Activated gamma-delta T cell treated with anti-CD3 and anti-CD28 coated beads, Interleukin-2, amount 50 U/mL, for 16 hours (primary cell): ENCODE results near the gene ZCCHC9.
"Not testable (repeated sequence)": the region's sequence is repeated elsewhere in the genome, so short reads cannot be mapped to it uniquely, and the experiment has no call there.

Experiments used
- DNase-seq: peaks from one replicate; pipeline ENCODE4 v3.0.0-alpha.2; 2020; ENCODE audit warnings: low read depth

The ZCCHC9 gene, protein sequence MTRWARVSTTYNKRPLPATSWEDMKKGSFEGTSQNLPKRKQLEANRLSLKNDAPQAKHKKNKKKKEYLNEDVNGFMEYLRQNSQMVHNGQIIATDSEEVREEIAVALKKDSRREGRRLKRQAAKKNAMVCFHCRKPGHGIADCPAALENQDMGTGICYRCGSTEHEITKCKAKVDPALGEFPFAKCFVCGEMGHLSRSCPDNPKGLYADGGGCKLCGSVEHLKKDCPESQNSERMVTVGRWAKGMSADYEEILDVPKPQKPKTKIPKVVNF

DNA sequence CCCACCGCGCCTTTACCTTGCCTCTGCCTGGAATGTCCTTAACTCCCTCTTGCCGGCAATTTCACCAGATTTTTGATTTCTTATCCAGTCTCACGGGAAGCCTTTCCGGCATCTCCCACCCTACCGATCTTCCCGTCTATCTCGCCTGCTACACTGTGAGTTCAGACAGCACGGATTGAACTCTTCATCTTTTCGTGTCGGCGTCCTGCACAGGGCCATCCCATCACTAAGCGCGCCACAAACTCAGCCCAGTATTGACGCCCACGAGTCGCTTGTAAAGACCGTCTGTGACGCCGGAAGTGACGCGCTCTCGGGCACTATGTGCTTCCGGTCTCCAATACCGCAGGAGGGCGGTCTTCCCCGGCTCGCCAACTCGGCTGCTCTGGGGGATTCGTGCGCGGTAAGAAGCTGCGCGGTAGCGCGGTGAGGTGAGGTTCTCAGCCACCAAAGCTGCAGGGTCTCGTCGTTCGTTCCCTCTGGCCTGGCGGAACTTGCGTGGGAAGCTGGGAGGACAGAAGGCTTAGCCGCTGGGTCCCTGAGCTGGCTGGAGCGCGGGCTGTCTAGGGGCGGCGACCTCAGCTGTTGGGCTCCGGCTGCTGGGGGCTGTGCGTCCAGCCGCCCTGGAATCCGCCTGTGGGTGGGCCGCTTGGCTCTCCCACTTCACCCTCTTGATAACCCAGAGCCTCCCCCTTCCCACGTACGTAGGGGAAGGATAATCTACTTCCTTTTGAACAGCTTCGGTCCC is at the start of gene ZCCHC9:
Gene ZCCHC9, plus strand, starts transcription at position 317 of the 745 bp plus-strand sequence. CDS start 3,171 bp downstream, outside the sequence.
- DNase-seq = peak; percentile 88

DNA sequence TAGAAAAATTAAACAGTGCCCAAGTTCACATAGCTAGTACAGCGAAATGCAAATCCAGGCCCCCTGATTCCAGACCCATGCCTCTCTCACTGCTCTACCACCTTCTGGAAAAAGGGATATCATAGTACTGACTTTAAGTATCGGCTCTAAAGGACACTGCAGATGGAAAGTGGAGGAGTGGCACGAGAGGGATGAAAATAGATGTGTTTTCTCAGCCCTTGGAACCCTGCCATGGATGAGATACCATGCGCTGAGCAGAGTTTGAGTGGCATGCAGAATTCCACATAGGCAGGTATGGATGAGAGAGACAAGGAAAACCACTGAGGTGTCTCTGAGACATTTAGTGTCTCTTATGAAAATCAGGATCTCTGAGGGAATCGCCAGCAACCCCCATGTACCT is 49.5 kb upstream of the ZCCHC9 start:
- DNase-seq = no peak

DNA sequence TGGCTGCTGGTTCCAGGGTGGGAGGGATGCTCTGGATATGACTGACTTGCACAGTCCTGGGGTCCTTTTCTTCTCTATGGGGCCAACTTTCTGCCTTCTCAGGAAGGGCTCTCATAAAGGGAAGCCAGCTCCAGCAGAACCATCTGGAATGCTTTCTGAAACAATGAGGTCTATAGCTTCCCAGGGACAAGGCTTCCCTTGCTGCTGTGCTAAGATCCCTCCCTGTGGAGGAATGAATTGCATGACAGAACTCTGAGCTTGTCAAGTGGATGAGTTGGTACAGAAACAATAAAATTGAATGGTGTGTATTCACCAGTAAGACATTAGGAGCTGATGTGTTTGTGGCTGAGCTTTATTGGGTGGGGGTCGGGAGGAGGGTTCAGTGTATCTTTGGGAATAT is 48.5 kb upstream of the ZCCHC9 start:
- no peak for DNase-seq

DNA sequence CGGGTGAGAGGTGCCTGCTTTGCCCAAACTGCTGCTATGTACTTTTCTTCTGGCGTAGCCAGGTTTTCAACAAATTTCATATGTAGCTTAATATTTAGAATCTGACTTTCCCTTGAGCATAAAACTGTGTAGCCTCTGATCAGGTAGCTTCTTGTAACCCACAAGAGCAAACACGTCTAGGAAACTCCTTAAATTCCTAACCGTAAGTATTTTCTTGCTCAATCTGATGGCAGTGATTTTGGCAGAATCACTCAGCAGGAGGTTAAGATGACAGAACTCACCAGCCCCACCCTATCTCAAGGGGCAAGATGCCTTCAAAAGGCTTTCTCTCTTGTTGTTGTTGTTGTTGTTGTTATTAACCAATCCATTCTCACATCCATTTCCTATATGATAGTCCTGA is 47.5 kb upstream of the ZCCHC9 start:
- no peak for DNase-seq

DNA sequence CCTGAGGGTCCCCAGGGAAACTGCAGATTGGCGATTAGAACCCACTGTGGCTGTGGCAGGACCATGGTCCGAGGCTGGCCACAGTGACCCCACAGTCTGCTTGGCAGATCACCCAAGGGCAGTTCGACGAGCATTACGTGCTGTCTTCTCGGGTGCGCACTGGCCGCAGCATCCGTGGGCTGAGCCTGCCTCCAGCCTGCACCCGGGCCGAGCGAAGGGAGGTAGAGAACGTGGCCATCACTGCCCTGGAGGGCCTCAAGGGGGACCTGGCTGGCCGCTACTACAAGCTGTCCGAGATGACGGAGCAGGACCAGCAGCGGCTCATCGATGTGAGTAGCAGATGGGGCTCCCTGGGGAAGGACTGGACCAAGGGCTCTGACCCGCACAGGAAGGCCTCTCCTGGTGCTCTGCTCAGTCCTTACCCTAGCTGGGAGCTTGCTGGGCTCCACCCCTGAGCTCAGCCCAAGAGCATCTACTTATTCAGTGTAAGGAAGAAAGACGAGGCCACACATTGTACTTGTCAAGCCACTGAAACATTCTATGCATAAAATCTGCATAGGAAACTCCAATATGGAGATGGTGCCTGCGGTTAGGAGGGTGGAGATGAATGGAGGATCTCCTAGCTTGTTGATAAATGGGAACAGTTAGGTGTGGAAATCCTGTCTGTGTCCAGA is 46.4 kb upstream of the ZCCHC9 start:
- DNase-seq = no peak

DNA sequence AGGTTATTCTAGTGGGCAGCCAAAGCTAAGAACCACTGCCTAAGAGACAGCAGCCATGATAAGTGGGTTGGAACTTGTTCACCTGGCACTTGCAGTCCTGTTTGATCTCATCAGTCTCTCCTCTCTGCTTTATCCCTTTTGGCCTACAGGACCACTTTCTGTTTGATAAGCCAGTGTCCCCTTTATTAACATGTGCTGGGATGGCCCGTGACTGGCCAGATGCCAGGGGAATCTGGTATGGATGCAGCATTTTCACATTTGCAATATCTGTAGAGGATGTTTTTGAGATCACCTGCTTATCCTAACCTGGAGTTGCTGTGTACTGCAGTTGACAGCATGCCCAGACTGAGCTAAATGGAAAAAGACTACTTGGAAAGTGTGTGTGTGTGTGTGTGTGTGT is 44.6 kb upstream of the ZCCHC9 start:
- no peak for DNase-seq

DNA sequence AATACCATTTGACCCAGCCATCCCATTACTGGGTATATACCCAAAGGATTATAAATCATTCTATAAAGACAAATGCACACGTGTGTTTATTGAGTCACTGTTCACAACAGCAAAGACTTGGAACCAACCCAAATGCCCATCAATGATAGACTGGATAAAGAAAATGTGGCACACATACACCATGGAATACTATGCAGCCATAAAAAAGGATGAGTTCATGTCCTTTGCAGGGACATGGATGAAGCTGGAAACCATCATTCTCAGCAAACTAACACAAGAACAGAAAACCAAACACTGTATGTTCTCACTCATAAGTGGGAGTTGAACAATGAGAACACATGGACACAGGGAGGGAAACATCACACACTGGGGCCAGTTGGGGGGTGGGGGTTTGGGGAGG is 38.6 kb upstream of the ZCCHC9 start:
- not testable (repeated sequence) for DNase-seq

DNA sequence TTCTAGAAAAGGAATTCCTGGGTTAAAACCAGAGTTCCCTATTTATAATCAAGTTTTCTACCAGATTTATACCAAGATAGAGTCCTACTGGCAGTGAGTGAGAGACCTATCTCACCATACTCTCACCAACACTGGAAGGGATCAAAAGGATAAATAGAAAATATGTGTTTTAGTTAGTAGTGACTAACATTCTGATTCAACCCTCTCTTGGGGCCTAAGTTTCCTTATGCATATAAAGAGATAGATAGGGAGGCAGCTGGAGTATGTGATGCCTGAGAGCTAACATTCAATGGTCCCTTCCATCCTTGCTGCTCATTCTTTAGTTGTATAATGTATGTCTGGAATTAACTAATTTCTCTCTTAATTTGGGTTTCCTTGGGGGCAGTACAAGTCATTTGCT is 36.3 kb upstream of the ZCCHC9 start:
- no peak for DNase-seq

DNA sequence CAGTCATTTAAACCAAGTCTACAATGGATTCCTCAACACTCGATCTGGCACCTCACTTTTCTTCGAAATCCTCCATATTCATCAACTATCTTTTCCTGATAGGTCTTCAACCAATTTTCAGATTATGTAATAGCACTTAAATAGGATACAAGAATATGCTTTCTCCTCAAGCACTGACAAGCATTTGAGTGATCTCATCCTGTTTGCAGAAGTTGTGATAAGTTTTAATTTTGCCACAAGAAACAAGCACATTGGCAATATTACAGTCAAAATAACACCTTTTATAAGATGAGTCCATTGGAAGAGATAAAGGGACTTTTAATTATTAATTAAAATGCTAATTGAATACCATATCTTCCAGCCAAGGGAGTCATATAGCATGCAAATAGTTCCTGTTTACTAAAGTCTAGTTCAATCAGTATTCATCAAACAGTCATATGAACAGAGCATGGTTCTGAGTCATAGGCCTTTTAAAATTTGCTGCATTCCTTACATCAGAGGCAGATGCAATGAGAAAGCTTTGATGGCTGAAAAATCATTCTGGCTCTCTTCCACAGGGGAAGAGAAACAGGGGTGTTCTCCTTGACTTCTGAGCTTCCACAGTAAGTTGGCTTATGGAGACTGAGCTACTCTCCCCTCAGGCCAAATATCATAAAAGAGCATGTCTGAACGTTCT is 32.7 kb upstream of the ZCCHC9 start:
- no peak for DNase-seq

DNA sequence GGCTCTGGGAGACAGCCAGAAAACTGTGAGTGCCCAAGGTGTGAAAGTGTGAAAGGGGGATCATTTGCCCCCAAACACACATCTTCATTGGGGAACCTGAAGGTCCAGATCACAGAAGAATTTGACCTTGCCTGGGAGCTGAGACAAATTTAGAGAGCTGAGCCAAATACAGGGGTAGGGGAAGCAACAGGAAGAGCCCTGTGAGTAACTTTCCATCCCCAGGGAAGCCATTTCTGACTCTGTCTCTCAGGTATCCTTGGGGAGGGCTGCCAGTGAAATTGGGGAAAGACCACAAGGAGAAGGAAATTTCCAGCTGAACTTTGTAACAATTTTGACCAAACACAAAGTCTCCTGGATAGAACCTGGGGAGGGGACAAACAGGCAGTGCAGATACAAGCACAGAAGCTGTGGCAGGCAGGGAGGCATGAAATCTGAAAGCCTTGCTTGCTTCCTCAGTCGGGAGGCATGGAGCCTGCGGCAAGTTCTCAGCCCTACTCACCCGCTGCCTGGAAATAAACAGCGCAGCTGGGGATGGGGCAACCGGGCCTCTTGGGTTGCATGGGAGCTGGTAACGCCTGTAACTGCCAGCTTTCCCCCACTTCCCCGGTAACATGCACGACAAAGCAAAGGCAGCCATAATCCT is 31.5 kb upstream of the ZCCHC9 start:
- DNase-seq = no peak

DNA sequence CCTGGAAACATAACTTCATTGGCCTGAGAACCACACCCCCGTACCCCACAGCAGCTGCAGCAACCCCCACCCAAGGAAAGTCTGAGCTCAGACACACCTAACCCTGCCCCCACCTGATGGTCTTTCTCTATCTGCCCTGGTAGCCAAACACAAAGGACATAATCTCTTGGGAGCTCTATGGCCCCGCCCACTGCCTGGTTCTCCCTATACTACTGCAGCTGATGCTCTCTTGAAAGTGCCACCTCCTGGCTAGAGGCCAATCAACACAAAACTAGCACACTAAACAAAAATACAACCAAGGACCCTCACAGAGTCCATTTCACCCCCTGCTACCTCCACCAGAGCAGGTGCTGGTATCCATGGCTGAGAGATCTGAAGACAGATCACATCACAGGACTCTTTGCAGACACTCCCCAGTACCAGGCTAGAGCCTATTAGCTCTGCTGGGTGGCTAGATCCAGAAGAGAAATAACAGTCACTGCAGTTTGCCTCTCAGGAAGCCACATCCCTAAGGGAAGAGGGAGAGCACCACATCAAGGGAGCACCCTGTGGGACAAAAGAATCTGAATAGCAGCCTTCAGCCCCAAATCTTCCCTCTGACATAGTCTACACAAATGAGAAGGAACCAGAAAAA is 30.9 kb upstream of the ZCCHC9 start:
- DNase-seq = not testable (repeated sequence)

DNA sequence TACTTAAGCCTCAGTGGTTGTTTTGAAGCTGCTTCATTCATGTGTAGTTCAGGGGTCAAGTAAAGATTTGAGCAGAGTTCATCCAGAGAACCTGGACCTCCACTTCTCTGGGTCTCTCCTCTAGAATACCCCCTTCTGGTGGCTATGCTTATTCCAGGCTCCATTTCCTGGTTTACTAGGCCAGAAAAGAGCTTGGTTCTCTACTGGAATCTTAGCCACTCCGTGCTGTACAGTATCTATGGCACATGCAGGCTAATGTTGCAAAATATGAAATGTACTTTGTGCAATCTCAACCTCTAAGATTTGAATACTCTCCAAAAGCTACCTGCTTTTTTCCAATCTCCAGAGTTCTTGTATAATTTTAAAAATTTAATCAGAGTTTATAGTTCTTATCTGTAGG is 17.4 kb upstream of the ZCCHC9 start:
- DNase-seq = no peak

DNA sequence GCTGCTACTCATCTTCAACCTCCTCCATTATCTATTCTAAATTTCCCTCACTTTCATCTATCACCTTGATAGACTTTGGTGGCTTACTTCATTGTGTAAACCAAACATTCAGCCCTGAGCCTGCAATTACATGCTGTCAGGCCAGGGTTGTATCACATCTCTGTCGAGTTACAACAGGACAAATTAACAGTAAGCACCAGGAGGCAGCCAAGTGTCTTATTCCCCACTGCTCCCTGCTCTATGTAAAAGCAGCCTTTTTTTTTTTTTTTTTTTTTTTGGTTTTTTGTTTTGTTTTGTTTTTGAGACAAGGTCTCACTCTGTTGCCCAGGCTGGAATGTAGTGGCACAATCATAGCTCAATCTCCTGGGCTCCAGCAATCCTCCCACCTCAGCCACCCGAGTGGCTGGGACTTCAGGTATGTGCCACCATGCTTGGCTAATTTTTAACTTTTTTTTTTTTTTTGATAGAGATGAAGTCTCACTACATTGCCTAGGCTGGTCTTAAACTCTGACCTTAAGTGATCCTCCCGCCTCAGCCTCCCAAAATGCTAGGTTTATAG is 15.2 kb upstream of the ZCCHC9 start:
- no peak for DNase-seq

DNA sequence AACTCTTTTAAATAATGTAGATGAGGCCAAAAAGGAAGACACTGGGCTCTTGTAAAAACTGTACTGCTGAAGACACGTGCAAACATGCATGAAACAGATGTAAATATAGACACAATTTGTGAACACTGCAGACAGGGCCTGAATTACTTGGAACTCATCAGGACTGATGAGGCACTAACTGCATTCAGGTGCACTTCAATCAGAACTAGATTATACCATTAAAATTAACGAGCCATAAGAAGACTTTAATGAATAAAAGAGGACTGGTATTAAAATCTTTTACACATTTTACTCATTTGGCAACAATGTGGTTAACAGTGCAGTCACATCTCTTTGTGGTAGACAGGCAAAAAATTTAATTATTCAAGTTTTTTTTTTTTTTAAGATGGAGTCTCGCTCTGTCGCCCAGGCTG is 13.4 kb upstream of the ZCCHC9 start:
- DNase-seq = no peak

DNA sequence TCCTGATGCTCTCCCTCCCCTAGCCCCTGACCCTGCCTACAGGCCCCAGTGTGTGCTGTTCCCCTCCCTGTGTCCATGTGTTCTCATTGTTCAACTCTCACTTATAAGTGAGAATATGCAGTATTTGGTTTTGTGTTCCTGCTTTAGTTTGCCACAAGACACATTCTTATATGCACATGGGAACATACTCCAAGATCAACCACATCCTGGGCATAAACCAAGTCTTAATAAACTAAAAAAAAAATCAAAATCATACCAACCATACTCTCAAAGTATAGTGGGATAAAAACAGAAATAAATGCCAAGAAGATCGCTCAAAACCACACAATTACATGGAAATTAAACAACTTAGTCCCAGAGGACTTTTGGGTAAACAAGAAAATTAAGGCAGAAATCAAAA is 11.2 kb upstream of the ZCCHC9 start:
- no peak for DNase-seq

DNA sequence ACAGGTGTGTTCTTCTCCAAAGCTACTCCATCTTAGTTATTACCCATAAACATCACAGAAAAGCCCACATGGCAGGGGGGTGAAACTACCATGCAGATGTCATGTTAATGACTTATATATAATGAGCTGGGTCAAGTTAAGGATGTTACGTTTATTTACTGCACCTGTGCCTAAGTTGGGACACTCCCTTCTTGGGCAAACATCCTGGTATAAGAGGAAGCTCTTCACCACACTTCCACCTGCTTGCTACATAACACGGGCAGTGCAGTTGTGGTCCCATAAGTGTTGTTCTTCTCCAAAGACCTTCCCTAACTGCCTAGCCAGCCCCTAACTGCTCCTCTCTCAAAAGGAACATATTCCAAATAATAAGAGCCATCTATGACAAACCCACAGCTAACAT is 9.3 kb upstream of the ZCCHC9 start:
- no peak for DNase-seq

DNA sequence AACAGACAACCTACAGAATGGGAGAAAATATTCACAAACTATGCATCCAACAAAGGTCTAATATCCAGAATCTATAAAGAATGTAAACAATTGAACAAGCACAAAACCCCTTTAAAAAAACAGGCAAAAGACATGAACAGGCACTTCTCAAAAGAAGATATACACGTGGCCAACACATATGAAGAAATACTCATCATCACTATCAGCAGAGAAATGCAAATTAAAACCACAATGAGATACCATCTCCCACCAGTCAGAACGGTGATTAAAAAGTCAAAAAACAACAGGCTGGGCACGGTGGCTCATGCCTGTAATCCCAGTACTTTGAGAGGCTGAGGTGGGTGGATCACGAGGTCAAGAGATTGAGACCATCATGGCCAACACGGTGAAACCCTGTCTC is 7.4 kb upstream of the ZCCHC9 start:
- DNase-seq = not testable (repeated sequence)

DNA sequence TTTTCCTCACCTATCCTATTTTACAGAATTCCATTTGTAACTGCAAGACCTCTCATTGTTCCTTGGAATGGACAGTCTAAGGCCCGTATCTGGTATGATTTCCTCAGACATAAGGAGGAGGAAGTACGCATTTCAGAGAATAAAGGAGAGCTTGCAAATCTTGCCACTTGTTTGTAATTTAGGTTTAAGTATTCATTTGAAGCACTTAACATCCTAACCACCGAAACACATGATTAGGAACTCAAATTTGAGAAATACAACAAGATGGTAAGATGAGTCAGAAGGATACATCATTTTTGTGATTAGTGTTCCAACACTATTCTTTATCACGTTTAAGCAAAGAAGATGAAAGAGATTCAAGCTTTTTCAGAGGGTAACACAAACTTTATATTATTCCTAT is 3.9 kb upstream of the ZCCHC9 start:
- DNase-seq = no peak

DNA sequence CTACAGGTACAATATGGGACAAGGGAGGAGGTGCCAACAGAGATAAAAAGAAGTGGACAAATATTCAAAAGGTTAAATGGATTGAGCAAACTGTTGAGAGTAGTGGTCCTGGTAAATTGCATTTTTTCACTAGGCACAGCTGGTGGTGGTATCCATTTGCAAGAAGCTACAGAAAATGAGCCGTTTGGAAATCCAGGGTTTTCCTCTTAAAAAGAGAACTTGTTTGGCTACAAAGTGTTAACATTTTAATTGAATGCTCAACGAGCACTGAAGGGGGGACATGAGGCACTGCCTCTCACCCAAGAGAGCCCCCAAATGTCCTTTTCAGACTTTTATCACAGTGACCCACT is 491 bp upstream of the ZCCHC9 start:
- no peak for DNase-seq

DNA sequence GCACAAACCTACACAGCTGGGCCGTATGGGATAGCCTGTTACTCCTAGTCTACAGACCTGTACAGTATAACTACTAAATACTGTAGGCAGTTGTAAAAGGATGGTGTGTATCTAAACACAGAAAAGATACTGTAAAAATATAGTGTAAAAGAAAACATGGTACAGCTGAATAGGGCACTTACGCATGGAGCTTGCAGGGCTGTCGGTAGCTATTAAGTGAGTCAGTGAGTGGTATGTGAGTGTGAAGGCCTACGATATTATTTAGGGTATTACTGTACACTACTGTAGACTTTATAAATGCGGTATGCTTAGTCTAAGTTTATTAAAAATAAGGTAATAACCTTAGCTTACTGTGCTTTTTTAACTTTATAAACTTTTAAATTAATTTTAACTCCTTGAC is 1.2 kb downstream of the ZCCHC9 start:
- DNase-seq = no peak

DNA sequence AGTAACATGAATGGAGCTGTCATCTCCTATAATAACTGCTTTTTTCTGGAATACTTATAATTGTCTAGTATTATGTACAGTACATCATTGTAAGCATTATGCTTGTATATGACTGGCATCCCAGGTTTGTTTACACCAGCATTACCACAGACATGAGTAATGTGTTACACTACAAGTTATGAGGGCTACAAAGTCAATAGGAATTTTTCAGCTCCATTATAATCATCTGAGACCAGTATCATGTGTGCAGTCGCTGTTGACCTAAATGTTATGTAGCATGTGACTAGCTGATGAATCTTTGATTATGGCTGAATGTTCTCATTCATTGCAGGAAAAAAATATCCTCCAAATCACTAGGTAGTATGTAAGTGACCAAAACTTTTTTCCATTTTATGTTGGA is 2.2 kb downstream of the ZCCHC9 start:
- no peak for DNase-seq
